HG03342 (cell line): ENCODE data around the gene MLKL.

Experiments
- ATAC-seq: cut with Tn5 transposase; IDR thresholded peaks from one replicate; pipeline ENCODE4 v1.9.1; 2021; ENCODE audit warnings: mild to moderate bottlenecking, moderate library complexity; ENCODE audit not compliant: unreplicated experiment

The MLKL gene

DNA sequence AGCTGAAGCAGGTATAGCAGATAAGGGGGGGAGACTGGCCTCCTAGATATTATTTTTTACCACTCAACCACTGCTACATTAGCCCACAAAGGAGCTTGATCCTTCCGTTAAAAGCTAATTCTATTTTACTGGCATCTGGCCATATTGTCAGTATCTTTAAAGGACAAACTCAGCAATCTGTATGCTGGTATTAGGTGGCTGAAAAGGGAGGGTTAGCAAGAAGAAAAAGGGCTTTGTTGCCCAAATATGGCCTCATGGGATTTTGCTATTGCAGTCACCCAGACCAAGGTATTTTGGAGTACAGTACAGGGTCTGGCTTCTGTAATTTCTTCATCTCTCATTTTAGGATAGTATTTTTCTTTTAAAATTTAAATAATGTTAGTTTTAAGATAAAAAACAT lies 48.4 kb downstream of the MLKL start:
- ATAC-seq, result no peak

DNA sequence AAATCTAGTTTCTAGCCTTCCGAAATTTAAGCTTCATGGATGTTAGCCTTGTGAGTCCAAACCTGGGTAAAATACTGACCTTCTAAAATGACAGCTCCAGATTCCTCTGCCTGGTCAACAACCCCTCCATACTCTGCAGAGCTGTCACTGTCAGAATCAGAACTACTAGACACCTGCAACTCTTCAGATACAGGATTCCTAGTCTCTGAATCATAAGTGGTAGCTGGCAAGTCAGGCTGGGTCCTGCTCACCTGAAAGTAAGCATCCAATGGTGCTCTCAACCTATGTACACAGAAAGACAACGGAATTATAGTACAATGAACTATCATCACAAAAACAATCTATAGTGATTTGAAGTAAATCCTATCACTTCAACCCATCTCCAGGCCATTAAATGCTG lies 48.8 kb downstream of the MLKL start:
- ATAC-seq, result no peak

DNA sequence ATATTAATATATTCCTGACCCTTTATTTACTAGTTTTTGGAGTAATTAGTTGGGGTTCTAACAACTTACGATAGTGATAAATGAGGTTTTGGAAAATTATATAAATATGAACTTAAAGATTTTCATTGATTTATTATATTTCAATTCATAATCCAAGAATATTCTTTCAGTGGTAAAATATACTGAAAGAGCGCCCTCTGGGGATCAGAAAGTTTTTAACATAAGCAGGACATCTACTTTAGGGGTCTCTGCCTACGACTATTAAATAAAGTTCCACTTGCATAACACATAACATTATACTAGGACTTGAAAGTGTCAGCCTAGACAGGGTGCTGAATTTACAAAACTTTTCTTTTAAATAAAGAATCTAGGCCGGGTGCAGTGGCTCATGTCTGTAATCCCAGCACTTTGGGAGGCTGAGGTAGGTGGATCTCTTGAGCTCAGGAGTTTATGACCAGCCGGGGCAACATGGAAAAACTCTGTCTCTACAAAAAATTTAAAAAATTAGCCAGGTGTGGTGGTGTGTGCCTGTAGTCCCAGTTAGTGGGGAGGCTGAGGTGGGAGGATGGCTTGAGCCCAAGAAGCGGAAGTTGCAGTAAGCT lies 49.6 kb downstream of the MLKL start:
- ATAC-seq, result no peak

DNA sequence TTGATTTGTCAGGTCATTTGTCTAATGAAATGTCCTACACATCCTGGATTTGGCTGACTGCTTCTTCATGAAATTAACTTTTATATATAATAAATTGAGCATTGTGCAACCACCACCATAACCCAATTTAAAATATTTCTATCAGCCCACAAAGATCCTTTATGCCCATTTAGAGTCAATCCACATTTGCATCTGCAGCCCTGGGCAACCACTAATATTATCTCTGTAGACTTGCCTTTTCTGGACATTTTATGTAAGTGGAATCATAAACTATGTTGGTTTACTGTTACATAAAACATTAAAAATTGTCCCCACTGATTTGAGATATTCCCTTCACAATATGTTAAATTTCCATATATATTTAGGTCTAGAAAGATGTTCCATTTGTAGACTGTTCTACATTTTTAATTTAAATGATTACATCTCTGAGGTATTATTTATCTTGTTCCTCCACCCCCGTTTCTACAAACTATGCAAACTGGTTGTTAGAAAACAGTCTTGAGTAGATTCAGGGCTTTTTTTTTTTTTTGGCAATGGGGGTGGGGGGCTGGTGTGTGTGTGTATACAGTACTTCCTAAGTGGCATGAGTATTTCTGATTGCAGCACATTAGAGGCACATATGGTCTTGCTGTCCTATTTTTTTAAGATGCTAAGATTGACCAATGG lies 50.7 kb downstream of the MLKL start:
- ATAC-seq, result no peak

- no peak for ATAC-seq
Measured at GRCh38 chr16:74641969-74642368, 58.7 kb downstream of the MLKL start.

GRCh38 chr16:74637742-74638453 lies 62.8 kb downstream of the MLKL start:
- ATAC-seq, result no peak

GRCh38 chr16:74635303-74635702 lies 65.4 kb downstream of the MLKL start:
- ATAC-seq, result no peak

DNA sequence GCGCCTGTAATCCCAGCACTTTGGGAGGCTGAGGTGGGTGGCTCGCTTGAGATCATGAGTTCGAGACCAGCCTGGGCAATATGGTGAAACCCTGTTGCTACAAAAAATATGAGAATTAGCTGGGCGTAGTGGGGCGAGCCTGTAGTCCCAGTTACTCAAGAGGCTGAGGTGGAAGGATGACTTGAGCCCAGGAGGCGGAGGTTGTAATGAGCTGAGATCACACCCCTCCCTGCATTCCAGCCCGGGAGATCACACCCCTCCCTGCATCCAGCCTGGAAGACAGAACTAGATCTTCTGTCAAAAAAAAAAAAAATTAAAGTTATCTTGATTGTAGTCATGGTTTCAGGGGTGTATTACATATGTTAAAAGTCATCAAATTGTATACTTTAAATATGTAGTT lies 67.0 kb downstream of the MLKL start:
- ATAC-seq, result no peak

DNA sequence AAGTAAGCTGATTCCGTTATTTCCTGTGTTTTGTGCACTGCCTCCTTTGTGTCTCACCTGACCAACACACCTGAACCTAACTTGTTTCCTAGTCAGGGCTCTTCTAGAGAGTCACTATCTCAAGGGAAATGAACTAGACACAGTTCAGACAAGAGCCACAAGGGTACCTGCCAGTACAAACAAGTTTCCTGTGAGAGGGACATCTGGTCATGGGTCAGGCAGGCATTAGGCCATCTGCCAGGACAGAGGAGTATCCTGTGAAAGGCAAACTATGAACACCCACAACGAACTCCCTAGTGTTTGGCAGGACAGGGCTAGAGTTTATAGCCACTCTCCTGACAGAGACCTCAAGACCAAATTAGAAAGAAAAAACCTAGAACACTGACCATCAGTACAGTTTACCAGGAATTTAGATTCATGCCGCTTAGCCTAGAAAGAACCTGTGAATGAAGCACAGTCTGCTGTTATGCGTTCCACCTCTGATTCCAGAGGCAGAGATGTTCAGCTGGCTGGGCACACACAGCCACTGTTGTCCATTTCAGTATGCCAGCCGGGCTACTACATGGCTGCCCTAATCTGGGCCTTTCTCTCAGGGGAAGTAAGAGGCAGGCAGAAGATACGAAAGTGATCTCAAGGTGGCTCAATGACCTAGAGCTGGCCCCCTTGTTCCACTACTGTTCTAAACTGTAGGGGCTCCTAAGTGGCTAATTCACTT lies 73.0 kb downstream of the MLKL start:
- no peak for ATAC-seq

GRCh38 chr16:74626741-74627416 lies 73.8 kb downstream of the MLKL start:
- ATAC-seq, result no peak

DNA sequence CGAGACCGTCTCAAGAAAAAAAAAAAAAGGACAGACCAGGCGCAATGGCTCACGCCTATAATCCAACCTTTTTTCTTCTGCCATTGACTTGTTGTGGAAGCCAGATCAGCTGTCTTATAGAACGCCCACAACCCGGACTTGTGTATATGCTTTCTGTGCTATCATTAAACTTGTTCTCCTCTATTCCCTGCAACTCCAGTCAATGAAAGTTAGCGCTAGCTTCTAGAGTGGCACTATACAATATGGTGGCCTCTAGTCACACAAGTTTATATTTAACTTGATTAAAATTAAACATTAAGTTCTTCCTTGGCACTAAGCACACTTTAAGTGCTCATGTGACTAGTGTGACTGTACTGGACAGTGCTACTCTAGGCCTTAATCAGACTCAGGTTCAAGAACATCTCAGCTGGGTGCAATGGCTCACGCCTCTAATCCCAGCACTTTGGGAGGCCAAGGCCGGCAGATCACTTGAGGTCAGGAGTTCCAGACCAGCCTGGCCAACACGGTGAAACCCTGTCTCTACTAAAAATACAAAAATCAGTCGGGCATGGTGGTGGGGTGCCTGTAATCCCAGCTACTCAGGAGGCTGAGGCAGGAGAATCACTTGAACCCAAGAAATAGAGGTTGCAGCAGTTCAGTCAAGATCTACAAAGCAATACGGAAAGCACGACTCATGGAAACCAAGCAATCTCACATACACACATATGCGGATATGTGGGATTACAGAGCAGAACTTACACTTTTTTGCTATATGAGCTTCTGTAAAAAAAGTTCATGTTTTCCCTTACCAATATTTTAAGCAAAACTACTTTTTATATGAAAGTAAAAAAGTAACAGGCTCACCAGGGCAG lies 74.9 kb downstream of the MLKL start:
- no peak for ATAC-seq

DNA sequence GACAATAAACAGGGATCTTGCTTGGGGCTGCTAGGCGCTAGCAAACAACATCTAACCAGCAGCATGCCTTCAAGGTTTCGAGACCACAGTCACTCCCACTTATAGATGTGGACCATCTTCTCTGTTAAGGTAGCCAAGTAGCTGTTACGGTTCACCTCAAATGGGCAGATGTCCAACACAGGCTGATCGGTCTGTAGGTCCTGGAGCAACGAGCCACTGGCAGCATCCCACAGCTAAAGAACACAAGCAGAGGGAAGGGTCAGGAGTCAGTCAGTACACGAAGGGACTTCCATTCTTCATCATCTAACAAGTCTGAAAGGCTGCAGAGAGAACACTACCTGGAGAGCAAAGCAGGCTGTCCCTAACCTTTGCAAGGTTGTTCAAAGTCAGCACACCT lies 76.8 kb downstream of the MLKL start:
- ATAC-seq, result no peak

DNA sequence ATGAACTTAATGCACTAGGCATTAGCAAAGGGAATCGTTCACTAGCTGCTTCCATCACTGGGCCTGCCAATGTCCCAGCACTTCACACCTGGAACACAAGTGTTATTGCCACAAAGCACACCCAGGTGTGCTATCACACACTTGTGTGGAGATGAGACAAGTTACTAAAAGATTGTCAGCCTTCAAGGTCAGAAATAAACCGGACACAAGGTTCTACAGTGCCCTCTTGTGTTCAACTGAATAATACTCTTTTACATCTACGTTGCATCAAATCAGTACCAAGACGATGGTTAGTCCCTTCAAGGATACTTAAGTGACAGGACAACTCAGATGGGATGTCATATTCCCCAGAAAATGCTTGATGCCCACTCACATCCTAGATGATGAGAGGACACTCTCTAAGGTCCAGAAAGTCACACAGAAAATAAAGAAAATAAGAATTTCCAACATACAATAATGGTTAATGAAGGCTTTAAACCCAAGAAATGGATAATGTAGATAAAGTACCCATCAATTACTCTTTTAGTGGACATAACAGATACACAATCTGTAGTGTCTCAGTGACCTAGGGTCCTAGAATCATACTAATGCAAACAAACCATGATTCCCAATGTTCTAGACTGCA lies 77.3 kb downstream of the MLKL start:
- no peak for ATAC-seq

- ATAC-seq, result no peak
Measured at GRCh38 chr16:74622005-74622404, 78.7 kb downstream of the MLKL start.
